NOMO-1 treated with dmso at 0.1 percent for 144 hours (cell line): ENCODE results near the gene HOXB1.
"Not testable (repeated sequence)": the region's sequence is repeated elsewhere in the genome, so short reads cannot be mapped to it uniquely, and the experiment has no call there.

ENCODE experiments used
- DNase-seq: peaks from one replicate; lab custom pipeline; 2025; ENCODE audit not compliant: unreplicated experiment; lab: John Stamatoyannopoulos, UW

HOXB1 gene

DNA sequence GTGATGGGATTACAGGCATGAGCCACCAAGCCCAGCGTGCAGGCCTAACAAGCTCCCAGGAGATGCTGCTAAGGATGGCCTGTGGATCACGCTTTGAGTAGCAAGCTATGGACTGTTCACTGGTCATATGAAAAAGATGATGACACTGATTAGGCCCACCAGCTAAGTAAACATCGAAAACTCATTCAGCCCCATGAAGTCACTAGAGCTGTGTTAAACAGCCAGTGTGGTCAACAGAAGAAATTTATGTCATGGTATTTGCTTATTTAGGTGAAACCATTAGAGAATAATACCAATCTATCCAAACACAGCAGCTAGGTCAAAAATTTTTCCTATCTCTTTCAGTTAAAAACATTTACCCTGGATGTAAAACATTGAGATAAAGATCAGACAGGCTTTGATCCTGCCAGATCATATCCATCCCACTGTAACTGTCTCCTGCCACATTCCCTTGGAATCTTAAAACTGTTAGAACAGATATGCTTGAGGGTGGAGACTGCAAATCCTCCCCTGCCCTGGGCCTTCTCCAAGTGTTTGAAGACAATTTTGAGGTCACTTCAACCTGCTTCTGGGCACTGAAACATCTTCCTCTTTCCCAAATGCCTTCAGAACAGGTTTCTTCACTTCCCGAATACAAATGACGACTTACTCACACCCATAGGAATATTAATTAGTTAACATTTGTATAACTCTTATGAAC lies 30.9 kb downstream of the HOXB1 start:
- DNase-seq: no peak

DNA sequence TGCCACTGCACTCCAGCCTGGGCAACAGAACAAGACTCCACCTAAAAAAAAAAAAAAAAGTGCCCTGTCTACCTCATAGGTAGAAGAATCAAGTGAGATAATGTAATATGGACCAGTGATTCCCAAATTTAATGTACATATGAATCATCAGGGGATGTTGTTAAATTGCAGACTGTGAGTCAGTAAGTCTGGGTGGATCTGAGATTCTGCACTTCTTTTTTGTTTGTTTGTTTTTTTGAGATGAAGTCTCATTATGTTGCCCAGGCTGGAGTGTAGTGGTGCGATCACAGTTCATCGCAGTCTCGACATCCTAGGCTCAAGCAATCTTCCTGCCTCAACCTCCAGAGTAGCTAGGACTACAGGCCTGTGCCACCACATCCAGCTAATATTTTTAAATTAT lies 31.6 kb downstream of the HOXB1 start:
- no peak for DNase-seq

DNA sequence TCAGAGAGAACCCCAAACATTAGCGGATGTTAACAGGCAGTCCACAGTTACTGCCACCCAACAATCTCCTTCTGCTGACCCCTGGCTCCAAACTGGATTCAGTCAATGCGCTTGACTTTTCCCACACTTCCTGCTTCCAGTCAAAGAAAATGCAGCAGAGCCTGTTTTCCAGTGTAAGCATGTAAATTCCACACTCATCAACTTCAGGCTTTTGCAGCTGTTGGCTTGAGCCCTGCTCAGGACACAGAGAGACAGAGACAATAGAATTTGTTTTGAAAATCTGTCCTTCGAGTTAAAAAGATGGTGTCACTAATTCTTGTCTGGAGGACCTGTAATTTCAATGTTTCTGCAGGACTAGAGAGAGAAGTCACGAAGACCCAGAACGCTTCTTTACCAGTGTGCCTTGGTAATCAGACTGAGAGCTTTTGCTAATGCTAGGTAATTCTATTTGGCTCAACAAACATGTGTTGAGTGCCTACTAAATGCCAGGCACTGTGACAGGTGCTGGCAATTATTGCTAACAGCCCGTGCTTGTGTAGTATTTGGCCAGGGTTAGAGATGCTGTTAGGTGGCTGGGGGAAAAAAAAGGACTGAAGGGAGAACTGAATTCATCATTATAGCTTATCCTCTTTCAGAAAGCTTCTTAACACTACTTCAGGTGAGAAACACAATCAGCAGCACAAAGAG lies 32.5 kb downstream of the HOXB1 start:
- DNase-seq: no peak

DNA sequence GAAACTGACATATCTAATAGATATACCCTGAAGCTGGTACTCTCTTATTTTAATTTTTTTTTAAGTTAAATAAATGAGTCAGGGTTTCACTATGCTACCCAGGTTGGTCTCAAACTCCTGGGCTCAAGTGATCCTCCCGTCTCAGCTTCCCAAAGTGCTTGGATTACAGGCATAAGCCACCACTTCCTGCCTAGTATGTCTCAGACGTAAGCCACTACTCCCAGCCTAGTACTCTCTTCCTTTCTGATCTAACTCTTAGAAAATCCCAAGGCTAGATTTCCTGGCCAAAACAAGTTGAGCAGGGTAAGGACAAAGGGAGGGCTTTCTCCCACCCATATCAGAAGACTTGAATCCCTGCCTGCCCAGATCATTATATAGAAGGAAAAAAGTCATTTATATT lies 33.7 kb downstream of the HOXB1 start:
- DNase-seq: no peak

DNA sequence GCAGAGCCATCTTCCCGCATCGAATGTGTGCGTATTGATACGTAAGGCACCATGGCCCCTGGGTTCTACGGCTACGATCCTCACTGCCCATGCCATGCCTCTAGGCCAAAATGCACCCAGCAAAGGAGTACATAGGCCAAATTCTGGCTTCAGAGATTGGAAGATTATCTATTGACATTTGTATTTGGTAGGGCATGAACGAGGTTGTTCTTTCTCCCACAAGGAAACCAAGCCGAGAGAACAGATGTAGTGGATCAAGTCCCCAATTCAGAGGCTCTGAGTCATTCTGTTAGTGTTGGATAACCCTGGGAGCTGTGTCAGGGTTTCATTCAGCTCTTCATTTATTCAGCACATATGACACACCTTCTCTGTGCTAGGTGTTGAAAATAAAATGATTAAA lies 36.5 kb downstream of the HOXB1 start:
- no peak for DNase-seq

DNA sequence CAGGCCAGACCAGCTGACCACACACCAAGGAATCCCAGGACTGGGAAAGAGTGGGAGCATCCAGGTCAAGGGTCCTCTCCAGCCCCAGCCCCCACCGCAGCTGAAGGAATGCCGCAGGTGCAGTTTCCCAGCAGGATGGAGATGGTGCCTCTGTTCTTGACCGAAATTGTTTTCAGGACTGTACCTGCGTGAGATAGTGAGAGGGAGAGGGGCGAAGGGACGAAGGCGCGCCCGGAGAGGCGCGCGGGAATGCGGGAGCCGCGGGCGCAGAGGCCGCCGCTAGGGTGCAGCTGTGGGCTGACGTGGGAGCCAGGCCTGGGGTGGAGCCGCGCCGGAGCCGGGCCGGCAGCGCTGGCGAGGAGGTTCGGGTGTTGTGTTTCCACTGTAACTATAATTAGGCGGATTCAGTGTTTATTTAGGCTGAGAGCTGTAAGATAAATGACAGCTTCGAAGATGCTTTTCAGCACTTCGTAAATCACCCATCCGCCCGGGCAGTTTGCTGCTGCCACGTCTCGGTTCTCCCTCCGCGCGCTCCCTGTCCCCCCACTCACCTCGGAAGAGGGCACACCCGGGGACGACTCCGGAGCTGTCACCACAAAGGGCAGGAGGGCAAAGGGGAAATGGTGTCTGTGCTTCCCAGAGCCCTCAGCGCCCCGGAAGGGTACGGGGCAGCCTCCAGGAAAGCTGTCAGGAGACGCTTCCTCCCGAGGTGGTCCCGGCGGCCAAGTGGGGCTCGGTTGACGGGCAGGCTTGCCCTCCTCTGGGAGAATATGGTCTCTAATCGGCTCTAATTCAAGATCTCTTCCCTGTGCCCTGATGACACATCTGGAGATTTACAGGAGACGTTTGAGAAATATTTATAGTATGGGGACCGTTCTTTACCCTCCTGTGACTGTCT lies 38.2 kb downstream of the HOXB1 start:
- no peak for DNase-seq

DNA sequence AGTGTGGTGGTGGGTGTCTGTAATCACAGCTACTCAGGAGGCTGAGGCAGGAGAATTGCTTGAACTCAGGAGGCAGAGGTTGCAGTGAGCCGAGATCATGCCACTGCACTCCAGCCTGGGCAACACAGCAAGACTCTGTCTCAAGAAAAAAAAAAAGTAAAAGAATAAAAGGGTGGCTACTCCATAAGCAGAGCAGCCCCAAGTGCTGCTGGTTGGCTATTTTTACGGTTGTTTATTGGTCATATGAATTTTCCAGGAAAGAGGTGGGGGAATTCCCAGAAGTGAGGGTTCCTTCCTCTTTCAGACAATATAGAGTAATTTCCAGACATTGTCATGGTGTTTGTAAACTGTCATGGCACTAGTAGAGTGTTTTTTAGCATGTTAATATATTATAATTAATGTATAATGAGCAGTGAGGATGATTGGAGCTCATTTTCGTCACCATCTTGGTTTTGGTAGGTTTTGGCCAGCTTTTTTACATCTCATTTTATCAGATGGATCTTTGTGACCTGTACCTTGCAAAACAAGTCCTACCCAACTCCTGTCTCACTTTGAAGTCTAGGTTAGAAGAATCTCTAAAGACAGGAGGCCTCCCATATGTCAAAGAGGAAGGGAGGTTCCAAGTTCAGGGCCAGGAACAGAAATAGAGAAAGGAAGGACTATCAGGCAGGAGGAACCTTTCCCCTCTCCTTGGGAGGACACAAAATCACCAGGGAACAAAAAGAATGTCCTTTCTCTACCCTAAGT lies 39.1 kb downstream of the HOXB1 start:
- no peak for DNase-seq

- DNase-seq: no peak
These were observed 40.3 kb downstream of the HOXB1 start for GRCh38 chr17:48490451-48490892.

GRCh38 chr17:48489781-48490180 lies 41.0 kb downstream of the HOXB1 start:
- DNase-seq: no peak

DNA sequence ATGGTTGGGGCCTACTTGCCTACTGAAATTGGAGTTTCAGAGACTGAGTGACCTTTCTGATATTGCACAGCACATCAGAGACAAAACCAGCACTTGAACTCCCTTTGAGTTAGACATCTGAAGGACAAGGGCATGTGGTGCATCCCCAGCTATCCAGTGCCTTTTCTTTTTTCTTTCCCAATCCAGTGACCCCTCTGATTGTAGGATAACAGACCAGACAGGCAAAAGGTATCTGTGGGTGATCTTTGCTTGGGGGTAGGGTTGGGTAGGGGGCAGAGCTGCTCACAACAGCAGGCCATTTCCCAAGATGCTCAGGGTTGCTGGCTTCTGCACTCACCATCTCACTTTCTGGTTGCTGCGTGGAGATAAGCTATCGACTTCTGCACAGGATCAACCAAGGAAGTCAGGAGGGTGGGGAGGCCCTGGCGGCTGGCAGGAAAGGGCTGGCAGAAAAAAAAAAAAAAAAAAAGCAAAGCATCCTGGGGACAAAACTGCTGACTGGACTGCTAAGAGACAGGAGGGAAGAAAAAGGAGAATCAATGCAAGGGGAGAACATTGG lies 42.2 kb downstream of the HOXB1 start:
- DNase-seq: no peak

GRCh38 chr17:48487221-48487620 lies 43.6 kb downstream of the HOXB1 start:
- no peak for DNase-seq

GRCh38 chr17:48486557-48486956 lies 44.3 kb downstream of the HOXB1 start:
- DNase-seq: no peak

DNA sequence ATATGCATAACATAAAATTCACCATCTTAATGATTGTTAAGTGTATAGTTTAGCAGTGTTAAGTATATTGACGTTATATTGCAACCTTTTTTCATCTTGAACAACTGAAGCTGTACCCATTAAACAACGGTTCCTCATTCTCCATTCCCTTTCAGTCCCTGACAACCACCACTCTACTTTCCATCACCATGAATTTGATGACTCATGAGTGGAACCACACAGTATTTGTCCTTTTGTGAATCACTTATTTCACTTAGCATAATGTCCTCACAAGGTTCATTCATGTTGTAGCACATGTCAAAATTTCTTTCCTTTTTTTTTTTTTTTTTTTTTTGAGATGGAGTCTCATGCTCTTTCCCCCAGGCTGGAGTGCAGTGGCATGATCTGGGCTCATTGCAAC lies 46.0 kb downstream of the HOXB1 start:
- DNase-seq: no peak

- no peak for DNase-seq
These were observed 46.6 kb downstream of the HOXB1 start for GRCh38 chr17:48484256-48484655.

GRCh38 chr17:48483471-48484131 lies 47.2 kb downstream of the HOXB1 start:
- DNase-seq: no peak

DNA sequence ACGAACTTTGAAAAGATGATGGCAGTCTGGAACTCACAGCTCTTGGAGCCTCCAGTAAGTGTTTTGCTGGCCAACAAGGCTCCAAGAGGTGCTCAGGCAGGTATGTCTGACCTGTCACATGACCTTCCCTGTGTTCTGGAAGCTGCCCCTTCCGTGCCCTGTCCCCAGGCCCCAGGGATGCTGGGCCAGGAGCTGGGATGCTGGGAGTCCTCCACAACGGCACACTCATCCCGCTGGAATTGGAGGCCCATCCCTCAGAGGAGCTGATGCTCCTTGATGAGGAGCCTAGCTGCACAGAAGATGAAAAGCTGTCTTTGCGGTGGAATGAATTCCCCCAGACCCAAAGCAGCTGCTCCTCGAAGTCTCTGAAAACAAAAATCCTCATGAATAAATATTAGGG lies 47.8 kb downstream of the HOXB1 start:
- DNase-seq: no peak

GRCh38 chr17:48482301-48482700 lies 48.5 kb downstream of the HOXB1 start:
- not testable (repeated sequence) for DNase-seq

GRCh38 chr17:48479014-48479402 lies 51.8 kb downstream of the HOXB1 start:
- DNase-seq: no peak
